Mesothelial cell of epicardium (in vitro differentiated cells): ENCODE measurements around the gene GSTP1. TPM values are rescaled to one million over a fixed set of nuclear protein-coding genes. Genes with fewer than 3 reads are reported as not detected.
"Not testable (repeated sequence)": the region's sequence is repeated elsewhere in the genome, so short reads cannot be mapped to it uniquely, and the experiment has no call there.

Experiments used
- DNase-seq, 2 experiments: peaks; one replicate each; pipeline ENCODE4 v3.0.0; 2021; ENCODE audit warnings: low spot score in 2 of 2; ENCODE audit not compliant: unreplicated experiment in 2 of 2
- H3K27ac Mint-ChIP-seq: 2 replicates; pipeline ENCODE4 v1.8.0; 2021; ENCODE audit warnings: mixed read lengths
- H3K27me3 Mint-ChIP-seq: 2 replicates; pipeline ENCODE4 v1.8.0; 2021; ENCODE audit warnings: low read depth, mixed read lengths
- H3K36me3 Mint-ChIP-seq: 2 replicates; pipeline ENCODE4 v1.8.0; 2021; ENCODE audit warnings: mixed read lengths
- H3K4me1 Mint-ChIP-seq: 2 replicates; pipeline ENCODE4 v1.8.0; 2021; ENCODE audit warnings: mixed read lengths
- H3K4me3 Mint-ChIP-seq: 2 replicates; pipeline ENCODE4 v1.8.0; 2021; ENCODE audit warnings: mild to moderate bottlenecking, moderate library complexity, mixed read lengths
- H3K9me3 Mint-ChIP-seq: 2 replicates; pipeline ENCODE4 v1.8.0; 2021; ENCODE audit warnings: mixed read lengths
- total RNA-seq: library from RNA; stranded (reverse); gene quantifications from 3 replicates; pipeline ENCODE4 v1.2.1, GENCODE V29; 2021
- TF ChIP-seq, protein P1 (sequence below): fragments of 200-600 bp; sonication (generic); IDR thresholded peaks from one replicate; pipeline ENCODE4 v1.5.0; 2021; ENCODE audit warnings: antibody characterized with exemption; ENCODE audit not compliant: unreplicated experiment

Gene GSTP1
- total RNA-seq, 1 donor from 2014 or later: 875 TPM

DNA sequence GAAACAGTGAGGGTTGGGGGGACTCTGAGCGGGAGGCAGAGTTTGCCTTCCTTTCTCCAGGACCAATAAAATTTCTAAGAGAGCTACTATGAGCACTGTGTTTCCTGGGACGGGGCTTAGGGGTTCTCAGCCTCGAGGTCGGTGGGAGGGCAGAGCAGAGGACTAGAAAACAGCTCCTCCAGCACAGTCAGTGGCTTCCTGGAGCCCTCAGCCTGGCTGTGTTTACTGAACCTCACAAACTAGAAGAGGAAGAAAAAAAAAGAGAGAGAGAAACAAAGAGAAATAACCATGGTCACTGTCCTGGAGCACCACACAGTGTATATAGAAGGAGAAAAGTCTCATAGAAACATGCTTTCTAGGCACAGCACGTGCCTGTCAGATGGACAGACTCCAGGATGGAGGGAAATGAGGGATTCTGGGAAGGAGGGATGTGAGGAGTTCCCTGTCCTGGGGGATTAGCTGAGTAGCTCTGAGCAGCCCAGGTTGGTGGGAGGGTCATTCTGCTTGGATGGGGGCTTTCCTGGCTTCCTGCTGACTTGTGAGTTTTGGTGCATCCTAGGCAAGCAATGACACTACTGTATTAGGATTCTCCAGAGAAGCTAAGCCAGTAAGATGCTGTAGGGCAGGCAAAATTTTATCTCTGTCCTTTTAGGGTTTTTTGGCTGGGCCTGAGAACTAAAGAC, 3.1 kb downstream of the GSTP1 start:
- peak overlapping the region; percentile 85 for H3K4me3 Mint-ChIP-seq
- peaks cover 35% of the 10 kb centered on the region for H3K36me3 Mint-ChIP-seq
- peak overlapping the region; percentile 79 for H3K27ac Mint-ChIP-seq
- no peaks in the 10 kb centered on the region for H3K9me3 Mint-ChIP-seq
- peaks cover 34% of the 10 kb centered on the region for H3K4me1 Mint-ChIP-seq
- TF ChIP-seq, protein P1, sequence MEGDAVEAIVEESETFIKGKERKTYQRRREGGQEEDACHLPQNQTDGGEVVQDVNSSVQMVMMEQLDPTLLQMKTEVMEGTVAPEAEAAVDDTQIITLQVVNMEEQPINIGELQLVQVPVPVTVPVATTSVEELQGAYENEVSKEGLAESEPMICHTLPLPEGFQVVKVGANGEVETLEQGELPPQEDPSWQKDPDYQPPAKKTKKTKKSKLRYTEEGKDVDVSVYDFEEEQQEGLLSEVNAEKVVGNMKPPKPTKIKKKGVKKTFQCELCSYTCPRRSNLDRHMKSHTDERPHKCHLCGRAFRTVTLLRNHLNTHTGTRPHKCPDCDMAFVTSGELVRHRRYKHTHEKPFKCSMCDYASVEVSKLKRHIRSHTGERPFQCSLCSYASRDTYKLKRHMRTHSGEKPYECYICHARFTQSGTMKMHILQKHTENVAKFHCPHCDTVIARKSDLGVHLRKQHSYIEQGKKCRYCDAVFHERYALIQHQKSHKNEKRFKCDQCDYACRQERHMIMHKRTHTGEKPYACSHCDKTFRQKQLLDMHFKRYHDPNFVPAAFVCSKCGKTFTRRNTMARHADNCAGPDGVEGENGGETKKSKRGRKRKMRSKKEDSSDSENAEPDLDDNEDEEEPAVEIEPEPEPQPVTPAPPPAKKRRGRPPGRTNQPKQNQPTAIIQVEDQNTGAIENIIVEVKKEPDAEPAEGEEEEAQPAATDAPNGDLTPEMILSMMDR: no peak
- no peak for DNase-seq
- peaks cover under 1% of the 10 kb centered on the region for H3K27me3 Mint-ChIP-seq

DNA sequence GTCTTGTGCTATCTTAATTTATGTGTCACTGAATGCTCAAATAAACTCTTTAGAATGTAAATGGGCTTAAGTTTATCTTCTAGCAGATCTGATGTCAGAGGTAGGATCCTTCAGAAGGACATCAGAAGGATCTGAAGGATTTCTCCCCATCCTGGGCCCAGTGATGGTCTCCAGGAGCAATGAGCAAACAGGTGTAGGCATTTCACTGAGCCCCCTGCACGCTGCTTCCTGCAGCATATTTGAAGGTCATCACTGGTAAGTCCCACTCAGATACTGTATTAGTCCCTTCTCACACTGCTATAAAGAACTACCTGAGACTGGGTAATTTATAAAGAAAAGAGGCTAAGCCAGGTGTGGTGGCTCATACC, 4.5 kb downstream of the GSTP1 start:
- Mint-ChIP-seq H3K36me3 (peaks cover 35% of the 10 kb centered on the region), H3K27me3 (no peaks in the 10 kb centered on the region), H3K4me1 (peaks cover 24% of the 10 kb centered on the region), H3K9me3 (no peaks in the 10 kb centered on the region), H3K27ac (peak overlapping the region; percentile 7), H3K4me3 (no peak overlapping the region)
- no peak for DNase-seq
- TF ChIP-seq, protein P1: no peak

- Mint-ChIP-seq H3K36me3 (peaks cover 35% of the 10 kb centered on the region), H3K4me1 (peaks cover 25% of the 10 kb centered on the region)
- not testable (repeated sequence) for H3K27me3 Mint-ChIP-seq, H3K9me3 Mint-ChIP-seq, DNase-seq, H3K27ac Mint-ChIP-seq, H3K4me3 Mint-ChIP-seq
Observed at GRCh38 chr11:67588899-67589415, 5.3 kb downstream of the GSTP1 start.

DNA sequence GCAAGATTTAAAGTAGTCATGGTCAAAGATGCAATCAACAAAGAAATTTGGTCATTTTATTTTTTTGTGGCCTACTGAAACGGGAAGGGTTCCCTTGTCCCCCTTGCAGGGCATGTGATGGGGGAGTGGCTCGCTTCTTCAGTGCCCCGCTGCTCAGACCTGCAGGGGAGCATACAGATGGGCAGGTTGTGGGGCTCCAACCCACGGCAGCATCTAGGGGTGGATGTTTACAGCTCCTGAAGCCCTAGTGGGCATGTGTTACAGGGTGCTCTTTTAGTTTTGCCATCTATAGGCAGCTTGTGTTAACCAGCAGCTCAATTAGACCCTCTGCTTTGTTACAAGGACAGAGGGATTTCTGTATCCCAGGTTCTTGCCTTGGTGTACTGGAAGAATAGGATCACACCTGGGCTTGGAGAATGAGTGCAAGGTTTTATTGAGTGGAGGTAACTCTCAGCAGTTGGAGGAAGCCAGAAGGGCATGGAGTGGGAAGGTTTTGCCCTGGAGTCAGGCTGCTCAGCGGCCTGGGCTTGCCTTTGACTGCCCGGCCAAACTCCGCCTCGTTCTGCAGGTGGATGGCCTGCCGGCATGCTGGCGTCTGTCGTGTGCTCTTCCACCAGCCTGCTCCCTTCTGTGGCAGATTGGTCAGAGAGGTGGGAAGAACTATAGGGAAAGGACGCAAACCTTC, 9.4 kb downstream of the GSTP1 start:
- Mint-ChIP-seq H3K36me3 (peaks cover 8% of the 10 kb centered on the region), H3K4me1 (peaks cover 4% of the 10 kb centered on the region), H3K9me3 (peaks cover 4% of the 10 kb centered on the region), H3K27me3 (no peaks in the 10 kb centered on the region), H3K27ac (no peak overlapping the region), H3K4me3 (no peak overlapping the region)
- no peak for DNase-seq
- TF ChIP-seq, protein P1: no peak

GRCh38 chr11:67593565-67593905, 9.9 kb downstream of the GSTP1 start:
- TF ChIP-seq, protein P1: no peak
- Mint-ChIP-seq H3K27ac (no peak overlapping the region), H3K36me3 (peaks cover 6% of the 10 kb centered on the region), H3K4me1 (peaks cover 4% of the 10 kb centered on the region), H3K27me3 (no peaks in the 10 kb centered on the region), H3K9me3 (peaks cover 4% of the 10 kb centered on the region), H3K4me3 (no peak overlapping the region)
- no peak for DNase-seq

GRCh38 chr11:67594480-67594879, 10.9 kb downstream of the GSTP1 start:
- no peak for DNase-seq
- Mint-ChIP-seq H3K27ac (no peak overlapping the region), H3K4me3 (no peak overlapping the region), H3K36me3 (peaks cover 4% of the 10 kb centered on the region), H3K27me3 (no peaks in the 10 kb centered on the region), H3K9me3 (peaks cover 4% of the 10 kb centered on the region), H3K4me1 (peaks cover 4% of the 10 kb centered on the region)
- TF ChIP-seq, protein P1: no peak
